B cell (primary cell): ENCODE results near the gene NBEAL1. TPM values are rescaled to one million over a fixed set of nuclear protein-coding genes. Genes with fewer than 3 reads are reported as not detected.

Experiments
- ATAC-seq: fragments of 200-7000 bp; cut with Tn5 transposase; one replicate; pipeline ENCODE4 v1.10.0; 2021; ENCODE audit warnings: low read depth, mild to moderate bottlenecking, moderate number of reproducible peaks, moderate library complexity
- CTCF ChIA-PET: fragments of 350-600 bp; sonication (Branson Sonifier 250); formaldehyde crosslinking; loops from one replicate; lab custom pipeline; 2021; ENCODE audit warnings: antibody characterized with exemption, inconsistent platforms; lab: Charles Lee
- POLR2A ChIA-PET: fragments of 350-600 bp; sonication (Branson Sonifier 250); formaldehyde crosslinking; loops from one replicate; lab custom pipeline; 2021; ENCODE audit warnings: antibody characterized with exemption; lab: Charles Lee
- DNase-seq: peaks from one replicate; pipeline ENCODE4 v3.0.0; 2013
- H2AFZ ChIP-seq: 2 replicates; pipeline ENCODE4 v1.6.1; 2012; ENCODE audit warnings: mild to moderate bottlenecking, low read depth, low read length; ENCODE audit not compliant: insufficient read depth, poor library complexity, severe bottlenecking
- H3K27ac ChIP-seq, 2 donors: 1 replicate in 1 of 2; 2 replicates in 1 of 2; pipeline ENCODE4 v1.5.1; 2012 to 2013; ENCODE audit warnings: low read length in 2 of 2, mild to moderate bottlenecking in 2 of 2, moderate library complexity in 1 of 2
- H3K27me3 ChIP-seq, 4 experiments: fragments of 200-600 bp in 1 of 4; sonication (generic) in 1 of 4; replicated peaks in 1 of 4; 1 replicate in 2 of 4; 2 replicates in 2 of 4; pipeline versions ENCODE4 v1.6.1 to v1.7.0; 2013 to 2016; ENCODE audit warnings: low read length in 3 of 4, mild to moderate bottlenecking in 2 of 4, mixed read lengths in 1 of 4, moderate library complexity in 1 of 4; ENCODE audit not compliant: insufficient read depth in 4 of 4, control insufficient read depth in 3 of 4; ENCODE audit errors: control extremely low read depth in 1 of 4
- H3K36me3 ChIP-seq, 2 experiments: replicated peaks in 1 of 2; 1 replicate in 1 of 2; 2 replicates in 1 of 2; pipeline versions ENCODE4 v1.6.1 to v1.7.1; 2013; ENCODE audit warnings: low read length in 1 of 2; ENCODE audit not compliant: insufficient read depth in 2 of 2, control insufficient read depth in 1 of 2; ENCODE audit errors: control extremely low read depth in 1 of 2, extremely low read depth in 1 of 2
- H3K4me1 ChIP-seq, 2 donors: fragments of 200-600 bp in 1 of 2; sonication (generic) in 1 of 2; 1 replicate in 1 of 2; 2 replicates in 1 of 2; pipeline versions ENCODE4 v1.5.1 to v1.6.1; 2013 to 2017; ENCODE audit warnings: low read length in 2 of 2; ENCODE audit not compliant: control insufficient read depth in 2 of 2, insufficient read depth in 2 of 2
- H3K4me2 ChIP-seq: replicated peaks from 2 replicates; pipeline ENCODE3; 2012; ENCODE audit warnings: mild to moderate bottlenecking, low read depth, low read length; ENCODE audit not compliant: poor library complexity, severe bottlenecking
- H3K4me3 ChIP-seq, 5 experiments: fragments of 200-600 bp in 1 of 5; sonication (generic) in 1 of 5; 1 replicate in 3 of 5; 2 replicates in 2 of 5; pipeline versions ENCODE4 v1.5.1 to v1.7.0; 2011 to 2016; ENCODE audit warnings: low read length in 4 of 5, mild to moderate bottlenecking in 4 of 5, low read depth in 2 of 5, control low read depth in 1 of 5, moderate library complexity in 1 of 5; ENCODE audit not compliant: insufficient read depth in 1 of 5; ENCODE audit errors: control extremely low read depth in 1 of 5, extremely low read depth in 1 of 5
- H3K79me2 ChIP-seq: fragments of 200-600 bp; sonication (generic); one replicate; pipeline ENCODE4 v1.6.0; 2016; ENCODE audit warnings: low read length; ENCODE audit not compliant: control insufficient read depth, insufficient read depth
- H3K9ac ChIP-seq: fragments of 200-600 bp; sonication (generic); 2 replicates; pipeline ENCODE4 v1.6.1; 2017; ENCODE audit warnings: mild to moderate bottlenecking, low read length, moderate library complexity
- H3K9me3 ChIP-seq, 3 donors: one replicate each; pipeline versions ENCODE4 v1.6.1 to v1.7.1; 2013; ENCODE audit warnings: low read length in 2 of 3; ENCODE audit not compliant: control insufficient read depth in 2 of 3, insufficient read depth in 1 of 3; ENCODE audit errors: control extremely low read depth in 1 of 3
- H4K20me1 ChIP-seq: 2 replicates; pipeline ENCODE4 v1.6.0; 2012; ENCODE audit warnings: mild to moderate bottlenecking, low read length; ENCODE audit not compliant: insufficient read depth, control insufficient read depth, poor library complexity, severe bottlenecking
- H3K27ac Mint-ChIP-seq: one replicate; pipeline ENCODE4 v1.8.0; 2021; ENCODE audit warnings: mixed read lengths
- H3K27me3 Mint-ChIP-seq: one replicate; pipeline ENCODE4 v1.8.0; 2021; ENCODE audit warnings: mixed read lengths
- H3K4me1 Mint-ChIP-seq: one replicate; pipeline ENCODE4 v1.8.0; 2021; ENCODE audit warnings: mixed read lengths
- H3K4me3 Mint-ChIP-seq: one replicate; pipeline ENCODE4 v1.8.0; 2021; ENCODE audit warnings: mixed read lengths
- H3K9me3 Mint-ChIP-seq: one replicate; pipeline ENCODE4 v1.8.0; 2022; ENCODE audit warnings: mixed read lengths; ENCODE audit not compliant: insufficient read depth
- EZH2 ChIP-seq: IDR thresholded peaks from 2 replicates; pipeline ENCODE4 v1.6.1; 2012; ENCODE audit warnings: borderline replicate concordance, low read depth, mild to moderate bottlenecking, moderate library complexity, low read length; ENCODE audit not compliant: insufficient read depth, poor library complexity, severe bottlenecking
- WGBS: methylation state at CpG from one replicate; pipeline ENCODE4 v1.1.5; 2013; ENCODE audit warnings: missing lambda C conversion rate; ENCODE audit not compliant: insufficient coverage; 5-methylcytosine and 5-hydroxymethylcytosine counted together
- intact Hi-C: fragments of 100-400 bp; cut with micrococcal nuclease; formaldehyde crosslinking; loops from one replicate; pipeline ENCODE4 v1.10.0; 2022
- polyA plus RNA-seq: library from polyadenylated mRNA; depleted of rRNA; stranded (reverse); fragments of >200 nt; gene quantifications from 2 replicates; pipeline ENCODE4 v1.2.3, GENCODE V29; 2012
- total RNA-seq, 2 donors: library from RNA; stranded (reverse); fragments of 120-200 nt in 1 of 2; gene quantifications; 1 replicate in 1 of 2; 2 replicates in 1 of 2; pipeline versions ENCODE4 v1.2.3 to v1.2.4, GENCODE V29; 2013 to 2022
- TF ChIP-seq, protein P1 (sequence below): fragments of 200-600 bp; IDR thresholded peaks from one replicate; pipeline ENCODE4 v1.8.0; 2022; ENCODE audit warnings: antibody characterized with exemption, mild to moderate bottlenecking

The NBEAL1 gene
- total and polyA plus RNA-seq, 2 donors (not counting 1 experiment from before 2014, with no cell fraction given): 2.2 to 22.0 TPM

DNA sequence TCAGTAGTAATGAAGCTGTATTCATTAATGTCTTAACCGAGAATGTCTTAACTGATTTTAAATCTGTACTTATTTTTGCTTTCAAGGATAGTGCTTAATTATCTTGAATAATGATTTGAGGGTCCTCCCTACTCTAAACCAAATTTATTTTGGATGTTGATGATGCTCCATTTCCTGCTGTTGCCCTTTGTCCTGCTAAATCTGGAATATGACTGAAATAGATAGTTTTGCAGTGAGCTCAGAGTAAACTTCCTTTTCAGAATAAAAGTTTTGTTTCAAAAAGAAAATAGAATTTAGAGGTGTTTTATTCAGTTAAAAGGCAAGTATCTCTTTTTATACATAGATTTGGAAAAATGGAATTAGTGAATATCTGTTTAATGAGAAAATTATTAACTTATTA is 8.1 kb downstream of the NBEAL1 start:
- H3K27ac Mint-ChIP-seq: no peak overlapping the region
- CTCF ChIA-PET: no interaction called here

DNA sequence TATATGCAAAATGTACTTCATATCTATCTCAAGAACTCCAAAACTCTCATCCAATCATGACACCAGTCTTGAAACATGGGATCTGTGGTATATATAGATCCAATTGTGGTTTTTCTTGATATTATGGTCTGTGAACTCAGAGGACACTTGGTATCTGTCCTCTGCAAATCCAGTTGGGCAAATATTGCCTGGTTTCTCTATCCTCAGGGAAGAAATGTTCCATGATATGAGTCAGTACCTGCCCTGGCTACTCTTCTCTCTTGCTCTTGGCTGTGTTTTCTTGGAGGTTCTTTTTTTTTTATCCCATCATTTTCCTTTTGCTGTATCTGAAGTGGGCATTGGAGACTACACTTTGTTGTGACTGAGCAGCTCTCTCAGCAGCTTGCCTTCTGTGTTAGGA is 10.9 kb downstream of the NBEAL1 start:
- DNase-seq (no peak), ATAC-seq (no peak)
- H3K4me3 ChIP-seq: no peak overlapping the region
- H3K27me3 ChIP-seq: no peaks in the 10 kb centered on the region
- no peaks in the 10 kb centered on the region for H4K20me1 ChIP-seq
- no peaks in the 10 kb centered on the region for H3K27me3 Mint-ChIP-seq
- no peak overlapping the region for H3K9ac ChIP-seq
- no peaks in the 10 kb centered on the region for H3K4me1 ChIP-seq
- TF ChIP-seq EZH2: no peak
- TF ChIP-seq, protein P1, sequence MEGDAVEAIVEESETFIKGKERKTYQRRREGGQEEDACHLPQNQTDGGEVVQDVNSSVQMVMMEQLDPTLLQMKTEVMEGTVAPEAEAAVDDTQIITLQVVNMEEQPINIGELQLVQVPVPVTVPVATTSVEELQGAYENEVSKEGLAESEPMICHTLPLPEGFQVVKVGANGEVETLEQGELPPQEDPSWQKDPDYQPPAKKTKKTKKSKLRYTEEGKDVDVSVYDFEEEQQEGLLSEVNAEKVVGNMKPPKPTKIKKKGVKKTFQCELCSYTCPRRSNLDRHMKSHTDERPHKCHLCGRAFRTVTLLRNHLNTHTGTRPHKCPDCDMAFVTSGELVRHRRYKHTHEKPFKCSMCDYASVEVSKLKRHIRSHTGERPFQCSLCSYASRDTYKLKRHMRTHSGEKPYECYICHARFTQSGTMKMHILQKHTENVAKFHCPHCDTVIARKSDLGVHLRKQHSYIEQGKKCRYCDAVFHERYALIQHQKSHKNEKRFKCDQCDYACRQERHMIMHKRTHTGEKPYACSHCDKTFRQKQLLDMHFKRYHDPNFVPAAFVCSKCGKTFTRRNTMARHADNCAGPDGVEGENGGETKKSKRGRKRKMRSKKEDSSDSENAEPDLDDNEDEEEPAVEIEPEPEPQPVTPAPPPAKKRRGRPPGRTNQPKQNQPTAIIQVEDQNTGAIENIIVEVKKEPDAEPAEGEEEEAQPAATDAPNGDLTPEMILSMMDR: no peak
- no peak overlapping the region for H3K27ac ChIP-seq
- H3K27ac Mint-ChIP-seq: no peak overlapping the region
- CTCF ChIA-PET: no interaction called here
- no peaks in the 10 kb centered on the region for H3K4me1 Mint-ChIP-seq
- H3K4me2 ChIP-seq: no peak overlapping the region
- POLR2A ChIA-PET: no interaction called here
- no peak overlapping the region for H3K4me3 Mint-ChIP-seq
- intact Hi-C loops: no loop called here
- H3K9me3 Mint-ChIP-seq: no peaks in the 10 kb centered on the region
- no peak overlapping the region for H2AFZ ChIP-seq
- peaks cover 0 to 3% of the 10 kb centered on the region in 2 experiments for H3K36me3 ChIP-seq
- H3K9me3 ChIP-seq: no peaks in the 10 kb centered on the region
- H3K79me2 ChIP-seq: no peaks in the 10 kb centered on the region

More for the DNA sequence above, 8.1 kb downstream of the NBEAL1 start:
- Histone ChIP-seq H3K9ac (no peak overlapping the region), H2AFZ (no peak overlapping the region), H3K4me3 (no peak overlapping the region), H3K79me2 (no peaks in the 10 kb centered on the region), H3K4me1 (peaks cover 0 to 4% of the 10 kb centered on the region in 2 donors), H3K36me3 (peaks cover 0 to 3% of the 10 kb centered on the region in 2 experiments), H3K27me3 (no peaks in the 10 kb centered on the region), H3K9me3 (no peaks in the 10 kb centered on the region), H3K27ac (no peak overlapping the region), H4K20me1 (no peaks in the 10 kb centered on the region), H3K4me2 (no peak overlapping the region)
- intact Hi-C loops: no loop called here
- Mint-ChIP-seq H3K4me3 (no peak overlapping the region), H3K9me3 (no peaks in the 10 kb centered on the region), H3K27me3 (no peaks in the 10 kb centered on the region), H3K4me1 (peaks cover 9% of the 10 kb centered on the region)
- ATAC-seq (no peak), DNase-seq (no peak)
- TF ChIP-seq, protein P1: no peak
- TF ChIP-seq EZH2: no peak
- WGBS: no CpG with 5 or more reads among the region's 1 CpG
- POLR2A ChIA-PET: no interaction called here
